GM21381 (cell line): ENCODE measurements around the gene FUT8.

Experiments
- ATAC-seq: cut with Tn5 transposase; IDR thresholded peaks from one replicate; pipeline ENCODE4 v1.9.1; 2021; ENCODE audit warnings: mild to moderate bottlenecking, moderate library complexity; ENCODE audit not compliant: unreplicated experiment

The FUT8 gene

DNA sequence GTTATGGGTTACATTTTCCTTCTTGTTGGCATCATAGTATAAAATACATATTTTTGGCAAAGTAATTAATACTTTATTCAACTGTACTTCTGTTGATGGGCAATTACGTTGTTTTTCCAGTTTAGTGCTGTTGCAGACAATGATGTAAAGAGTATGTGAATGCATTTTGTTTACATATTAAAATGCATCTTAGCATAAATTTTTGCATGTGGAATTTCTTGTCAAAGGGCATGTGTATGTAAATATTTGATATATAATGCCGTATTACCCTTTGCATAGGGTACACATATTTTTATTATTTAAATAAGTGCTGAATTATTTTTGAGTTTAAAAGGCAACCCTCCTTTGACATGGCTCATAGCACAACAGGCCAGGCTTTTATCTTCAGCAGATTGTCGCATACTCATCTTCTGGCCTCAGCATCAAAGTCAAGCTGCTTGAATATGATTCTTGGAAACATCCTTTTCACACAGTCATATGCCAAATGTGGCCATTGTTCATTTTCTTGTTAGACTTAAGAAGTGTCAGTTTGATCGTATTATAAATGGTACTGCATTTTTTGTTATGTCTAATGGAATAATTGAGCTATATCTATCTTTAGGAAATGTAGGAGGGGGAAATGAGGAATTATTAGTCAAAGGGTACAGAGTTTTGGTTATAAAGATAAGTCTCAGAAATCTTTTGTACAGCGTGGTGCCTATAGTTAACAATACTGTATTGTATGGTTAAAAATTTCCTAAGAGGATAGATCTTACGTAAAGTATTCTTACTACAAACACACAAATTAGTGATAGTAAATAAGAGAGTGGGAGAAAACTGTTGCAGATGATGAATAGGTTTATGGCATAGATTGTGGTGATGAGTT, 138.5 kb downstream of the FUT8 start:
- no peak for ATAC-seq

DNA sequence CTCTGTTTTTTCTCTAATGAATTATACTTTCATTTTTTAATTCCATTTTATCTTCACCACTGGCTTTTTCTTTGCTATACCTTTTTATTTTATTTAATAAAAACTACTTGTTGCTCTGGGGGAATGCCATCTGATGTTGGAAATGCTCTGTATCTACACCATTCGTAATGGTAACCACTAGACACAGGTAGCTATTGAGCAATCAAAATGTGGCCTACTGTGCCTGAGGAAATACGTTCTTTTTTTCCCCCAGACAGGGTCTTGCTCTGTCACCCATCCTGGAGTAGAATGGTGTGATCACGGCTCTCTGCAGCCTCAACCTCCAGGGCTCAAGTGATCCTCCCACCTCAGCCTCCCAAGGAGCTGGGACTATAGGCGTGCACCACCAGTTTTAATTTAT, 140.2 kb downstream of the FUT8 start:
- ATAC-seq, result no peak

DNA sequence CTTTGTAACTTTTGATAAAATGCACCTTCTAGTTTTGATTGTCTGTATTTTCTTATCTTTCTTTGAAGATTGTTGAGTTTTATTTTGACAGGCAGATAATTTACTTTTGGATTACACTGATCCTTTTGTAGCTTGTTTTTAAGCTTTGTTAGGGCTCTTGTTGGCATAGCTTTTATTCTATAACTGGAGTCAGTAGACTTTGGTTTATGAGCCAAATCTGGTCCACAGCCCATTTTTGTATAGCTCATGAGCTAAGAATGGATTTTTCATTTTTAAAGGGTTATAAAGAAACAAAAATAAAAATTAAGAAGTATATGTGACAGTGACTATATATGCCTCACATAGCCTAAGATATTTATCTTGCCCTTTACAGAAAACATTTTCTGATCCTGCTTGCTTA, 142.3 kb downstream of the FUT8 start:
- ATAC-seq, result no peak

DNA sequence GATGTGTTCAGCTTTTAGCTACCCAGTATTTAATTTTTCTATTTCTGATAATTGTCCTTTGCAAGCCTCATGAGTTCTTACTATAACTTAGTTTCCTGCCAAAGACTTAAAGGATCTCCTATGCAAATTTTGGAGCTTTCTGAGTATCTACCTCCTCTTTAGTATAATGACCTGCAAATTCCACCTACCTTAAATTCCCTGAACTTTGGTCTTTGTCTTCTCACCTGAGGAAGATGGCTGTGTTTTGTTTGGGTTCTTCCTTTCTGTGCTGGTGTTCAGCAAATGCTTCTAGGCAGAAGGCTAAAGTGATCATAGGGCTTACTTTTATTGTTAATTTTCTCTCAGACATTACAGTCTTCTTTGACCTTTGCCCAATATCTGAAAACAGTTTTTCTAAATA, 142.8 kb downstream of the FUT8 start:
- no peak for ATAC-seq

DNA sequence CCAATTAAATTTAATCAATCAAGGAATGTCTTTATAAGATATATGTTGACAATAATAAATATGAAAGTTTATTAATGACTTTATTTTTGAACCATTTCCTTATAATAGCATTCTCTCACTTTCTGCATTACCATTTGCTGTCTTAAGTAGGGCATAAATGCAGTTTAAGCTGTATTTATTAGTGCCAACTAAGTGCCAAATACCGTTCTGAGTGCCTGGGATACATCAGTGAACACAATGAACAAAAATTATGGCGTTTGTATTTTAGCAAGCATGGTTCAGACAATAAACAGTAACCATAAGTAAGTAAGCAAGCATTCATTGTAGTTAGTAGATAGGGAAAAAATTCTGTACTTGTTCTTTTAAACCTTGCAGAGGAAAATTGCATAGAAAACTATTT, 145.8 kb downstream of the FUT8 start:
- no peak for ATAC-seq

DNA sequence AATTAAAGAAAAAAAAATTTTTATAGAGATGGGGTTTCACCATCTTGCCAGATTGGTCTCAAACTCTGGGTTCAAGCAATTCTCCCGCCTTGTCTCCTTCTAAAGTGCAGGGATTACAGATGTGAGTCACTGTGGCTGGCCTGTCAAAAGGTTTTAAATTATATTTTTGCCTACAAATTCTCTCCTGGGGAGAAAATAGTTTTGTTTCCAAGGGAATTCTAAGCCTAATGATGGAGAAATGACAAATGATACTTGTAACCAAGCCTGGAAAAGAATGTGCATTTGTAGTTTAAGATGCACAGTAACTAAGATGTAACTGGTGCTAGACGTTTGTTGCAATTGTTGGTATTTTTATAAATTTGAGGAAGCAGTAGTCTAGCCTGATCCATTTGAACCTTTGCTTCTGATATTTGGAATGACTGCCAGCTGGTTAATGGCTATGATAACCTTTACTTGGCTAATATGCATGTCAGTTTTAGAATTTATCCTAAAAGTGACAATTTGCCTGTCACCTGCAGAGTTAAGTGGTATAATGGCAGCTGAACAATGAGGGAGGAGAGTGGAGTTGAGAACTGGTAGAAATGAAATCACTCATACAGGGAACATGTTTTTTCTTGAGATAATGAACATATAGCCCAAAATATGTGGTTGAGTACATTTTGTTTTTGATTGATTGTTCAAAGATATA, 148.0 kb downstream of the FUT8 start:
- no peak for ATAC-seq

DNA sequence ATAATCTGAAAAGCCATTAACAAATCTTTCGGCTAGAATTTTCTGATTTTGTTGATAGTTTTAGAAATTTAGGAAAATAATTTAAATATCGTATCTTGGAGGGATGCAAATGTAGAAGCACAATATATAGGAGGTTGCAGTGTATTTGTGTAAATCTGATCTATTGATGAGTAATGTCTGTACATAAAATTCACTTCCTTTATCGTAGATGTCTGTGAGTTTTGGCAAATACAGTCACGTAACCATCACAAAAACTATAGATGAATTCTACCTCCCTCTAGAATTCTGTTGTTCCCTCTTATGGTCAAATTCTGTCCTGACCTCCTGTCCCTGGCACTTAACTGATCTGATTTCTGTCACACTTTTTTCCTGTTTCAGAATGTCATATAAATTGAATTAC, 151.8 kb downstream of the FUT8 start:
- ATAC-seq, result no peak

DNA sequence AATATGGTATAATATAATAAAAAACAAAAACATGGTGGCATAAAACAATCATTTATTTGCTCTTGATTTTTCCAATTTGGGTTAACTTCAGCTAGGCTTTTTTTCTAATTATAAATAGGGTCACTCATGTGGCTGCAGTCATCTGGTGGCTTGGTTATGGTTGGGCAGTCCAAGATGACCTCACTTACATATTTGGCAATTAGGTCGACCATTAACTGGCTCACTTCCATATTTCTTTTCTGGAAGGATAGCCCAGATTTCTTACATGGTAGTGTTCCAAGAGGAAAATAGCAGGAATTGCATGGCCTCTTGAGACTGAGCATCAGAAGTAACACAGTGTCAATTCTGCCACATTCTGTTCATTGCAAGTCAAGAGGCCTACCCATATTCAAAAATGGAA, 153.4 kb downstream of the FUT8 start:
- no peak for ATAC-seq

DNA sequence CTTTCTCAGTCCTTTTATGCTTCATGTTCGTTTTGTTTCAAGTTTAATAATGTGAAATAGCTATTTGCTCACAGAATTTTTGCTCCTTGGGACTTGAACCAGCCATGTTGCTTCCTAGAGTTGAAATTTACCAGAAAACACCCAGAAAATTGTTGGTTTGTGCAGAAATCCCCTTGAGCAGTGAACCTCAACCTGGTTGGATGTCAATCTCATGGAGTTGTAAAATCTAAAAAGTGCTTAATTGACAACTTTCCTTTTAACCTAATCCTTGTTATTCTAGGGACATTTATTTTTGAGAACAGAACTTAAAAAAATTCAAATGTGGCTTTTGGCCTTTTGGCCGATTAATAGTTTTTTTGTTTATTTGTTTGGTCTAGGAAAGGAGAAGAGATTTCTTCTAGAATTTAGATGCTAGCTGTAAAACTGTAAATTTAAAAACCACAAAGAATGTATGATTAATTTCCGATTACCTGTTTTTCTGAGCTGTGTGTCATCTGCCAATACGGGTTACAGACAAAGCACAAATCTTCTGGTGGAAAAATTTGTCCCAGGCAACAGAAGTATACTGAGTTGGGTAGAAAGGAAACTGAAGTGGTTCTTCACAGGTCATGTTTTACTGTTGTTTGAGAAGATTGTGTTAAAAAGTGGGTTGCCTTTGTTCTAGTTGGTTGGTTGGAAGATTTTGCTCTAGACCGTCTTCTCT, 154.4 kb downstream of the FUT8 start:
- no peak for ATAC-seq

DNA sequence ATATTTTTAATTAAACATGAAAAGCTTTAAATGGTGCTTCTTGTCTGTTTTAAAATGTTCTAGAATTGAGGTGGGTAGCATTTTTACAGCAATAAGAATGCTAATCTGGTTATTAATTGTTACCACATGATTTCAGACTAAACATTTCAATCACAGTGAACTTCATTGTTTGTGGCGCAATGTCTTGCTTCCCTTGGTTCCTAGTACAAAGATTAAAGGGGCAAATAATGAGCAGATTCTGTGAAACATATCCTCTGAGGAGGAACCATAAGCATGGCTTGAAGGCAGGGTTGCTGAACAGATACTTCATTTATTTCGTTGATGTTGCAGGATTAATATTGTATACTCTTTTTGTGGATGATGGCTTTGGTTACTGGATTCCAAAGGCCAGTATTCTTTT, 162.1 kb downstream of the FUT8 start:
- no peak for ATAC-seq

DNA sequence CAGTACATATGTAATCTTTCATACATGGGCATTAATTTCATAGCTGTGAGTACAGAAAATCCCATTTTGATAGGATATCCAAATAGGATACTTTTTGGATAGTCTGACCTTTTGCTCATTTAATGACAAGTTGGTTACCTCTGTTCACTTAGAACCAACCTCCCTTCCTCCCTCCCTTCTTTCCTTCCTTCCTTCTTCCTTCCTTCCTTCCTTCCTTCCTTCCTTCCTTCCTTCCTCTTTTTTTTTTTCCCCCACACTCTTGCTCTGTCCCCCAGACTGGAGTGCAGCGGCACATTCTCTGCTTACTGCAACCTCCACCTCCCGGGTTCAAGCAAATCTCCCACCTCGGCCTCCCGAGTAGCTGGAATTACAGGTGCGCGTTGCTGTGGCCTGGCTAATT, 162.9 kb downstream of the FUT8 start:
- ATAC-seq, result no peak

DNA sequence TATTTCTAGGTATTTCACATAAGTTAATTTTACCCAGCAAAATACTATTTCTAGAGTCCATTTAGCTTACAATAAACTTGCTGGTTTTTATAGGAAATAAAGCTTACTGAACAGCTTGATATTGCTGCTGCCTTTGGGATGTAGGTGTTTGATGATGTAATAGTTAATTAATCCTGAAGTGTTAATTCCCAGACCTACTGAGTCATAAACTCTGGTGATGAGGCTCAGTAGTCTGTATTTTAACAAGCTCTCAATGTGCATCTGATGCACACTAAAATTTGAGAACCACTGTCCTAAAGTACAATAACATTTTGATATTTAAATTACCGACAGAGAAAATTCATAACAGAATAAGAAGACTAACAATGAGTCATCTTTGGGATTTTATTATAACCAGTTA, 168.4 kb downstream of the FUT8 start:
- ATAC-seq, result no peak

DNA sequence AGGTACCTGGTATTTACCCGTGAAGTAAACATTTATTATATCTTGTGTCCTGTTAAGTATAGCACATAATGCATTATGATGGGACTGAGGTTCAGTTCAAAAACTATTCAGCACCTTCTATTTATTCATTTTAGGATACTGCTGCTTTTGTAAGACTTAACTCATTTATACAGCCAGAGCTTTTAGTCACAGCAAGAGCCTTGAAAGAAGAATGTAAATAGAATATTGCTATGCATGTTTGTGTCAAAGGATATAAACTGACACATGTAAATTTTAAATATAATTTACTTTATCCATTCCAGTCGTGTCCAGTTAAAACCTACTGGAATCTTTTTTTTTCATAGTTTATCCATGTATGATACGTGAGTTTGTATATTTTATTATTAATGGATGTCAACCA, 168.8 kb downstream of the FUT8 start:
- no peak for ATAC-seq

DNA sequence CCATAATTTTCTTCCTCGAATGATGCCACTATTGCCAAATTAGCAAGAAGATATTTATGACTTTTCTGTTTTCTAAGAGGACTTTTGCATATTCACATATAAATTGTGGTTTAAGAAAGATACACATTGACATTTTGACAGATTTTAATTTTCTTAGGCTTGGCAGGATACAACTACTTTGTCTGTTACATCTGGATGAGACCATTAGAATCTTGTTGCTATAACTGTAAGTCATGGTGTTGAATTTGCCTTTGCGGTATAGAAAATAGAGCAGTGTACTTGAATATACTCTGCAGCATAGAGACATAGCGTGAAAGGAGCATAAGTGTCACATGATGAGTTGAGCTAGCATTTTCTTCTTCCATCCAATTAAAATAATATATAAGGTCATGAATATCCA, 169.3 kb downstream of the FUT8 start:
- no peak for ATAC-seq

DNA sequence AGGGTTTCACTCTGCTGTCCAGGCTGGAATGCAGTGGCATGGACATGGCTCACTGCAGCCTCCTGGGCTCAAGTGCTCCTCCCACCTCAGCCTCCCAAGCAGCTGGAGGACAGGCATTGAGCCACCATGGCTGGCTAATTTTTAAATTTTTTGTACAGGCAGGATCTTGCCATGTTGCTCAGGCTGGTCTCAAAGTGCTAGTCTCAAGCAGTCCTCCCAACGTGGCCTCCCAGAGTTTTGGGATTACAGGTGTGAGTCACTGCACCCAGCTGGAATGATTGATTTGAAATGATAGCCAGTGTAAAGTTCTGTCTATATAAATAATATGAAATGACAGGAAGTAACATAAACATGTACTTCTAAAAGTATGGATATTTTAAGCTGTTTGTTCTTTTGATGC, 172.7 kb downstream of the FUT8 start:
- no peak for ATAC-seq

DNA sequence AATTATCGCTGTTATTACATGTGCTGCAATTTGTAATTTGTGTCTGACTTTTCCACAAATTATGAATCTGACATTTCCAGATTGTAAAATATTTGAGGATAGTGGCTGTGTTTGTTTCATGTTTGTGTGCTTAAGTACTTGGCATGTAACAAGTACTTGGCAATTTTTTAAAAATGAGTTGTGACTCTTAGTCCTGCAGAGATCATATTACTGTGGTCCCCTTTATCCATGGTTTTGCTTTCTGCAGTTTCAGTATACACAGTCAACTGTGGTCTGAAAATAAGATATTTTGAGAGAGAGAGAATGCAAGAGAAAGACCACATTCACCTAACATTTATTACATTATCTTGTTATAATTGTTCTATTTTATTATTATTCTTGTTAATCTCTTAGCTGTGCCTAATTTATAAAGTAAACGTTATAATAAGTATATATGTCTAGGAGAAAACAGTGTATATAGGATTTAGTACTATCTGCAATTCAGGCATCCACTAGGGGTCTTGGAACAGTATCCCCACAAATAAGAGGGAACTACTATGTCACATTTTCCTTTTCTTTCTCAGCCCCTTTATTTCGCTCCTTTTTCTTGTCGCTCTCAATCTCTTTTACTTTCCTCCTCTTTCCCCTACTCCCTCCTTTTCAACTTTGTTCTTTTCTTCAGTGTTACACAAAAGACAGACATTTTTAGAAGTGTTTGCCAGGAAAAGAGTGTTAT, 176.1 kb downstream of the FUT8 start:
- no peak for ATAC-seq

DNA sequence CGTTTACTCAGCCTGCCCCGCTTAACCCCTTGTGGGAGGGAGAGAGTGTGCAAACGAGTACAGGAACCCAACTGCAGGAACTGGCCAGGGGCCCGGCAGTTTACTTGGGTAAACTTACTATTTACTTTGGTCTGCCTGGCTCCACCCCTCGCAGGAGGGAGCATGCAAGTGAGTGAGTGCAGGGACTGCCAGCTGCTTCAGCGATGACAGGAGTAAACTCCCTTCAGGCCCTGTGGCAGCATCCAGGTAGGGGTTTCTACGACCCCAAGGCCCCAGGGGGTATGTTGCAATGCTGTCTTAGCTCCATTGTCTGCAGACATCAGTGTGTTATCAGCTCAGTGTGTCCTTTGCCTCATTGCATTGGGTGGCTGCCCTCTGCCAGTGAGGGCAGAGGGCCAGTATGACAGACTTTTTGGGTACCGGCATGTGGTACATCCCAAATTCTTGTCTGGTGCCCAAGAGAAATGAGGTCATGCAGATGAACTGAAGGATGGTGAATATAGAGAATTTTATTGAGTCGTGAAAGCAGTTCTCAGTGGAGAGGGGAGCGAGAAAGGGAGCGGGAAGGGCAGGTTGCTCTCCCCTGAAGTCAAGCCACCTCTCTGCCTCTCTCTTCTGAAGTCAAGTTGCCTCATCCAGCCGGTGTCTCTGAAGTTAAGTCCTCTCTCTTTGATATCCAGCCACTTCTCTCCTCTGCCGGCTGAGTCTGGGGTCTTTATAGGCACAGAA, 181.8 kb downstream of the FUT8 start:
- no peak for ATAC-seq

DNA sequence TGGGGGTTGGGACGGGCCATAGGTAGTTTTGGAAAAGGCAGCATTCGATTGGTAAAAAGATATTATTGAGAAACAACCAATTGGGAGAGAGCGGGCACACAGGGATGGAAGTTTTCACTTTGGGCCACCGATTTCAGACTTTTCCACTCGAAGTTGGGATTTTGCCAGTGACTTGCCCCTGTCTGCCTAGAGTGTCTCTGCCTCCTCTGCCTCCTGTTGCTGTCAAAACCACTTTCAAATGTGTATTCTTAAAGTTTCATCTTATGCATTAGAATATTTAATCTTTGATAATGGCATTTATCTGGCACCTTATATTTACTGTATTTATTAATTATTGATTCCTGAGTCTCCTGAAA, 182.3 kb downstream of the FUT8 start:
- ATAC-seq, result no peak

DNA sequence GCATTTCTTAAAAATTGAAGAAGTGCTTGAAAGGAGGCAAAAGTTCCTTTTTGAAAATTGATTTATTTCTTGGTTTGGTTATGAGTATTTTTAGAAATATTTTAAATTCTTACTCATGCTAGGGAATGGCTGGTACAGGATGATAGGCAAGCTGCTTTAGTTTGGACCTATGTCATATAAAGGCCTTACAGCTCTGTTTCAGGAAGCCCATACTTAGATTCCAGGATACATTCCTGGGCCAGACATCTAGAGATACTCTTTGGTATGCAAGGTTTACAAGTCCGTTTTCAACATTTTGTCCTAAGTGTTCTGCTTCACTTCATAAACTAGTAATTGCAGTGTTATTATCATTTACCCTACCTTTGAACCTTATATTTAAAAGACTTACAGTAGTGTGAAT, 186.8 kb downstream of the FUT8 start:
- no peak for ATAC-seq

DNA sequence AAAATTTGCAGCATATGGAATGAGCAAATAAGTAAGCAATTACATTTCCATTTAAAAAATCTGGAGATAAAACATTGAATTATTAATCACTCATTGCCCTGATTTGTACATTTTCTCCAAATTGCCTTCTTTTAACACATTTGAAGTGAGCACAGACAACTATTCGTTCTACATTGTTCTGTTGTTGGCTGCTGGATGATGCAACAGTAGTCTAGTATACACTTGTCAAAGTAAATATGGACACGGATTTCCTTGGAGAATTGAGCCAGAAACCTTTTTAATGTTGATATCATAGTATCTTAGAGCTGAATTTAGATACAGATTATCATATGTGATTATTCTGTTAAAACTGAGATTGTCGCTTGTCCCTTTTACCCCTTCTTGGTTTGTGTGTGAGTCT, 188.2 kb downstream of the FUT8 start:
- ATAC-seq, result no peak

DNA sequence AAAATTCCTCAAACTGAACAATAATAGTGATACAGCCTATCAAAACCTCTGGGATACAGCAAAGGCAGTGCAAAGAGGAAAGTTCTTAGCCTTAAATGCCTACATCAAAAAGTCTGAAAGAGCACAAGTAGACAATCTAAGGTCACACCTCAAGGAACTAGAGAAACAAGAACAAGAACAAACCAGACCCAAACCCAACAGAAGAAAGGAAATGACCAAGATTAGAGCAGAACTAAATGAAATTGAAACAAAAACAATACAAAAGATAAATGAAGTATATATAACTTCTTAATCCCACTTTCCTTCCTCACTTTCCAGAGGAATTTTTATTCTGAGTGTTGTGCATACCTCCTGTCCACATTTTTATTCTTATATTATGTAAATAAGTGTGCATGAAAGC, 192.0 kb downstream of the FUT8 start:
- ATAC-seq, result no peak
